GM10248 (cell line): ENCODE results near the gene IFT74.

Experiments
- CTCF ChIA-PET: fragments of 300-600 bp; sonication (Branson Sonifier 250); formaldehyde crosslinking; extraction: SDS; loops from one replicate; lab custom pipeline; 2021; ENCODE audit warnings: antibody characterized with exemption; lab: Yijun Ruan, JAX
- POLR2A ChIA-PET: fragments of 350-650 bp; sonication (Branson Sonifier 250); formaldehyde crosslinking; extraction: SDS; loops from one replicate; lab custom pipeline; 2020; ENCODE audit warnings: antibody characterized with exemption; lab: Yijun Ruan, JAX
- DNase-seq: peaks from one replicate; pipeline ENCODE4 v3.0.0; 2012; ENCODE audit errors: extremely low spot score
- CTCF ChIP-seq: IDR thresholded peaks from 2 replicates; pipeline ENCODE4 v1.5.1; 2012; ENCODE audit warnings: mild to moderate bottlenecking, low read depth; ENCODE audit errors: extremely low read depth, missing control alignments, control extremely low read depth

IFT74 gene

GRCh38 chr9:27109621-27110020 lies 153.4 kb downstream of the IFT74 start:
- CTCF ChIA-PET: no interaction called here
- DNase-seq: no peak
- POLR2A ChIA-PET: no interaction called here
- TF ChIP-seq CTCF: no peak

- CTCF ChIA-PET: no interaction called here
- no peak for DNase-seq
- no peak for TF ChIP-seq CTCF
- POLR2A ChIA-PET: no interaction called here
Measured at GRCh38 chr9:27110181-27110580, 154.0 kb downstream of the IFT74 start.

- ChIA-PET POLR2A (no interaction called here), CTCF (interaction anchor here (1.1 kb wide), 1 partner anchor 12 kb away, joined by 3 read pairs; no protein-coding TSS in a partner anchor)
- no peak for TF ChIP-seq CTCF
- DNase-seq: no peak
Measured at GRCh38 chr9:27112235-27112634, 156.0 kb downstream of the IFT74 start.
